Duodenal mucosa (tissue), 2 donors: ENCODE measurements around the gene HABP4.

Experiments used
- H3K27ac ChIP-seq: one replicate; pipeline ENCODE4 v1.7.0; 2013; ENCODE audit warnings: low read depth, low read length
- H3K27me3 ChIP-seq, 2 donors: one replicate each; pipeline ENCODE4 v1.7.0; 2013; ENCODE audit warnings: low read length in 2 of 2, control low read depth in 1 of 2; ENCODE audit not compliant: insufficient read depth in 2 of 2, control insufficient read depth in 1 of 2
- H3K36me3 ChIP-seq, 2 donors: one replicate each; pipeline ENCODE4 v1.7.0; 2013; ENCODE audit warnings: low read length in 2 of 2, control low read depth in 1 of 2; ENCODE audit not compliant: insufficient read depth in 2 of 2, control insufficient read depth in 1 of 2
- H3K4me1 ChIP-seq, 2 donors: one replicate each; pipeline ENCODE4 v1.7.0; 2013; ENCODE audit warnings: low read length in 2 of 2, control low read depth in 1 of 2; ENCODE audit not compliant: insufficient read depth in 2 of 2, control insufficient read depth in 1 of 2
- H3K4me3 ChIP-seq, 2 donors: one replicate each; pipeline ENCODE4 v1.7.0; 2013; ENCODE audit warnings: low read length in 2 of 2, low read depth in 1 of 2
- H3K9ac ChIP-seq, 2 donors: one replicate each; pipeline ENCODE4 v1.7.0; 2013; ENCODE audit warnings: low read length in 2 of 2, low read depth in 1 of 2
- H3K9me3 ChIP-seq, 2 donors: one replicate each; pipeline ENCODE4 v1.7.0; 2013; ENCODE audit warnings: low read length in 2 of 2, control low read depth in 1 of 2; ENCODE audit not compliant: control insufficient read depth in 1 of 2

Gene HABP4

GRCh38 chr9:96450613-96451528 is 902 bp downstream of the HABP4 start:
- Histone ChIP-seq H3K9ac (peak overlapping the region; percentile 45 to 76), H3K9me3 (no peaks in the 10 kb centered on the region), H3K27ac (no peak overlapping the region), H3K4me1 (peaks cover 8 to 15% of the 10 kb centered on the region in 2 donors), H3K36me3 (no peaks in the 10 kb centered on the region), H3K27me3 (peaks cover 7% of the 10 kb centered on the region in 2 donors), H3K4me3 (peak overlapping the region; percentile 53 to 82)

GRCh38 chr9:96453625-96454024 is 3.7 kb downstream of the HABP4 start:
- no peak overlapping the region for H3K27ac ChIP-seq
- H3K9me3 ChIP-seq = no peaks in the 10 kb centered on the region
- H3K36me3 ChIP-seq = no peaks in the 10 kb centered on the region
- H3K4me3 ChIP-seq = no peak overlapping the region
- peaks cover 8 to 15% of the 10 kb centered on the region in 2 donors for H3K4me1 ChIP-seq
- H3K27me3 ChIP-seq = peaks cover 2 to 3% of the 10 kb centered on the region in 2 donors
- H3K9ac ChIP-seq = no peak overlapping the region

GRCh38 chr9:96457266-96457665 is 7.3 kb downstream of the HABP4 start:
- Histone ChIP-seq H3K4me3 (no peak overlapping the region), H3K27me3 (no peaks in the 10 kb centered on the region), H3K9me3 (no peaks in the 10 kb centered on the region), H3K36me3 (no peaks in the 10 kb centered on the region), H3K27ac (no peak overlapping the region), H3K4me1 (no peaks in the 10 kb centered on the region), H3K9ac (no peak overlapping the region)

GRCh38 chr9:96458226-96458625 is 8.3 kb downstream of the HABP4 start:
- H3K9ac ChIP-seq = no peak overlapping the region
- H3K4me3 ChIP-seq = no peak overlapping the region
- no peaks in the 10 kb centered on the region for H3K27me3 ChIP-seq
- H3K36me3 ChIP-seq = no peaks in the 10 kb centered on the region
- no peaks in the 10 kb centered on the region for H3K9me3 ChIP-seq
- H3K27ac ChIP-seq = no peak overlapping the region
- no peaks in the 10 kb centered on the region for H3K4me1 ChIP-seq

GRCh38 chr9:96459268-96460007 is 9.5 kb downstream of the HABP4 start:
- Histone ChIP-seq H3K9me3 (no peaks in the 10 kb centered on the region), H3K36me3 (no peaks in the 10 kb centered on the region), H3K27ac (no peak overlapping the region), H3K4me3 (no peak overlapping the region), H3K9ac (no peak overlapping the region), H3K4me1 (no peaks in the 10 kb centered on the region), H3K27me3 (no peaks in the 10 kb centered on the region)

- H3K9ac ChIP-seq = no peak overlapping the region
- no peak overlapping the region for H3K4me3 ChIP-seq
- H3K27ac ChIP-seq = no peak overlapping the region
- H3K4me1 ChIP-seq = no peaks in the 10 kb centered on the region
- H3K36me3 ChIP-seq = no peaks in the 10 kb centered on the region
- H3K27me3 ChIP-seq = no peaks in the 10 kb centered on the region
- no peaks in the 10 kb centered on the region for H3K9me3 ChIP-seq
These were observed 10.5 kb downstream of the HABP4 start for GRCh38 chr9:96460470-96460869.

GRCh38 chr9:96460882-96461281 is 10.9 kb downstream of the HABP4 start:
- H3K27ac ChIP-seq = no peak overlapping the region
- H3K4me1 ChIP-seq = no peaks in the 10 kb centered on the region
- H3K36me3 ChIP-seq = no peaks in the 10 kb centered on the region

GRCh38 chr9:96461336-96461735 is 11.4 kb downstream of the HABP4 start:
- no peak overlapping the region for H3K4me3 ChIP-seq
- no peaks in the 10 kb centered on the region for H3K4me1 ChIP-seq
- H3K9ac ChIP-seq = no peak overlapping the region
- no peaks in the 10 kb centered on the region for H3K9me3 ChIP-seq
- no peaks in the 10 kb centered on the region for H3K27me3 ChIP-seq
- H3K27ac ChIP-seq = no peak overlapping the region
- no peaks in the 10 kb centered on the region for H3K36me3 ChIP-seq

More at GRCh38 chr9:96460882-96461281, 10.9 kb downstream of the HABP4 start:
- Histone ChIP-seq H3K9ac (no peak overlapping the region), H3K4me3 (no peak overlapping the region), H3K9me3 (no peaks in the 10 kb centered on the region), H3K27me3 (no peaks in the 10 kb centered on the region)

GRCh38 chr9:96462541-96462940 is 12.6 kb downstream of the HABP4 start:
- Histone ChIP-seq H3K27ac (no peak overlapping the region), H3K9me3 (no peaks in the 10 kb centered on the region), H3K27me3 (no peaks in the 10 kb centered on the region), H3K9ac (no peak overlapping the region), H3K4me1 (no peaks in the 10 kb centered on the region), H3K36me3 (no peaks in the 10 kb centered on the region), H3K4me3 (no peak overlapping the region)

GRCh38 chr9:96464426-96464825 is 14.5 kb downstream of the HABP4 start:
- H3K9me3 ChIP-seq = no peaks in the 10 kb centered on the region
- H3K4me1 ChIP-seq = no peaks in the 10 kb centered on the region
- H3K4me3 ChIP-seq = no peak overlapping the region
- no peak overlapping the region for H3K27ac ChIP-seq
- no peaks in the 10 kb centered on the region for H3K27me3 ChIP-seq
- H3K36me3 ChIP-seq = no peaks in the 10 kb centered on the region
- H3K9ac ChIP-seq = no peak overlapping the region
